Jurkat, Clone E6-1 (cell line): ENCODE data around the gene MPV17L. TPM values are rescaled to one million over a fixed set of nuclear protein-coding genes. Genes with fewer than 3 reads are reported as not detected.
"Not testable (repeated sequence)": the region's sequence is repeated elsewhere in the genome, so short reads cannot be mapped to it uniquely, and the experiment has no call there.

Experiments
- DNase-seq: peaks from one replicate; pipeline ENCODE4 v3.0.0-alpha.2; 2011; ENCODE audit warnings: low read depth, low spot score
- H3K4me3 ChIP-seq: 2 replicates; pipeline ENCODE4 v1.5.1; 2011; ENCODE audit warnings: mild to moderate bottlenecking, low read length, control low read depth, moderate library complexity
- polyA plus RNA-seq: library from polyadenylated mRNA; unstranded; fragments of >200 nt; gene quantifications from one replicate; pipeline ENCODE4 v1.2.1, GENCODE V29; 2012; ENCODE audit warnings: missing spikeins; ENCODE audit not compliant: insufficient read length, insufficient read depth

MPV17L gene
- polyA plus RNA-seq: 0.50 TPM

- not testable (repeated sequence) for DNase-seq, H3K4me3 ChIP-seq
Observed at GRCh38 chr16:15395631-15396508, at the start of gene MPV17L. Gene MPV17L (plus strand): TSS chr16:15395754. CDS start chr16:15395898, 144 bp downstream.

GRCh38 chr16:15348721-15349120 is 46.8 kb upstream of the MPV17L start:
- not testable (repeated sequence) for H3K4me3 ChIP-seq, DNase-seq

GRCh38 chr16:15351251-15351650 is 44.3 kb upstream of the MPV17L start:
- not testable (repeated sequence) for H3K4me3 ChIP-seq, DNase-seq

- not testable (repeated sequence) for DNase-seq, H3K4me3 ChIP-seq
Observed at GRCh38 chr16:15351745-15352144, 43.8 kb upstream of the MPV17L start.

- not testable (repeated sequence) for DNase-seq, H3K4me3 ChIP-seq
Observed at GRCh38 chr16:15352852-15353251, 42.7 kb upstream of the MPV17L start.

GRCh38 chr16:15354846-15355245 is 40.7 kb upstream of the MPV17L start:
- DNase-seq, H3K4me3 ChIP-seq: not testable (repeated sequence)

- H3K4me3 ChIP-seq, DNase-seq: not testable (repeated sequence)
Observed at GRCh38 chr16:15357495-15357894, 38.1 kb upstream of the MPV17L start.

GRCh38 chr16:15378194-15378593 is 17.4 kb upstream of the MPV17L start, which contains the start of gene NPIPA5:
Gene NPIPA5 (minus strand): TSS chr16:15378294. CDS start chr16:15378294, 0 bp downstream.
- not testable (repeated sequence) for DNase-seq, H3K4me3 ChIP-seq

- DNase-seq, H3K4me3 ChIP-seq: not testable (repeated sequence)
Observed at GRCh38 chr16:15382810-15383209, 12.7 kb upstream of the MPV17L start.

- DNase-seq, H3K4me3 ChIP-seq: not testable (repeated sequence)
Observed at GRCh38 chr16:15388060-15388459, 7.5 kb upstream of the MPV17L start.

- H3K4me3 ChIP-seq, DNase-seq: not testable (repeated sequence)
Observed at GRCh38 chr16:15389916-15390315, 5.6 kb upstream of the MPV17L start.

GRCh38 chr16:15393025-15393424 is 2.5 kb upstream of the MPV17L start:
- H3K4me3 ChIP-seq, DNase-seq: not testable (repeated sequence)

- not testable (repeated sequence) for H3K4me3 ChIP-seq, DNase-seq
Observed at GRCh38 chr16:15396509-15396829, 915 bp downstream of the MPV17L start.

- no peak overlapping the region for H3K4me3 ChIP-seq
- no peak for DNase-seq
Observed at GRCh38 chr16:15396948-15397594, 1.5 kb downstream of the MPV17L start.

GRCh38 chr16:15398618-15399316 is 3.2 kb downstream of the MPV17L start:
- no peak for DNase-seq
- no peak overlapping the region for H3K4me3 ChIP-seq

- no peak overlapping the region for H3K4me3 ChIP-seq
- DNase-seq: no peak
Observed at GRCh38 chr16:15399317-15399716, 3.8 kb downstream of the MPV17L start.

- not testable (repeated sequence) for DNase-seq
Observed at GRCh38 chr16:15400314-15400713, 4.8 kb downstream of the MPV17L start.

GRCh38 chr16:15401972-15402371 is 6.4 kb downstream of the MPV17L start:
- no peak overlapping the region for H3K4me3 ChIP-seq
- DNase-seq: no peak

More at GRCh38 chr16:15400314-15400713, 4.8 kb downstream of the MPV17L start:
- not testable (repeated sequence) for H3K4me3 ChIP-seq

- no peak overlapping the region for H3K4me3 ChIP-seq
- DNase-seq: no peak
Observed at GRCh38 chr16:15403392-15403995, 7.9 kb downstream of the MPV17L start.
